Astrocyte of the spinal cord (primary cell): ENCODE results near the gene BPTF.
A peak's percentile ranks its signal among the peaks of the same experiment; 100 is the strongest.
"Not testable (repeated sequence)": the region's sequence is repeated elsewhere in the genome, so short reads cannot be mapped to it uniquely, and the experiment has no call there.

Source experiments
- DNase-seq: peaks from one replicate; pipeline ENCODE4 v3.0.0; 2011; ENCODE audit warnings: low read depth, low spot score
- H3K4me3 ChIP-seq: 2 replicates; pipeline ENCODE4 v1.5.1; 2011; ENCODE audit warnings: low read depth, mild to moderate bottlenecking, low read length, moderate library complexity
- in situ Hi-C: cut with HindIII; loops from 2 replicates; pipeline ENCODE4 v1.10.0; 2017; ENCODE audit warnings: low sequenced_read_pairs
- TF ChIP-seq, protein P1 (sequence below): IDR thresholded peaks from 2 replicates; pipeline ENCODE4 v1.5.1; 2012; ENCODE audit warnings: low read depth, mild to moderate bottlenecking, low read length, inconsistent platforms

Gene BPTF

DNA sequence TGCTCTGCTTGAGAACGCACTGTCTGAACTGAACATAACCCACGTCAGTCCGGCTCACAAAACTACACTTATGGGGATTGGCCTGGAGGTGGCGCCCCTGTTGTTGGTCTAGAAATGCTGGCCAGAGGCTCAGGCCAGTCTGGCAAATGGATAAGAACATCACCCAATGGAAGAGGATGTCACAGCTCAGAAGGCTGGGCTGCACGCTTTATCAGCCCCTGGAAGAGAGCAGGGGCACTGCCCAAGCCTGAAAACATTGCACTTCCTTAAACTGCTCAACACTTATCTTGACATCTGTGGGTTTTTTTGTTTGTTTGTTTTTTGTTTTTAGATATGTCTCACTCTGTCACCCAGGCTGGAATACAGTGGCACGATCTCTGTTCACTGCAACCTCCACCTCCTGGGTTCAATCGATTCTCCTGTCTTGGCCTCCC lies 24.8 kb upstream of the BPTF start:
- TF ChIP-seq, protein P1, sequence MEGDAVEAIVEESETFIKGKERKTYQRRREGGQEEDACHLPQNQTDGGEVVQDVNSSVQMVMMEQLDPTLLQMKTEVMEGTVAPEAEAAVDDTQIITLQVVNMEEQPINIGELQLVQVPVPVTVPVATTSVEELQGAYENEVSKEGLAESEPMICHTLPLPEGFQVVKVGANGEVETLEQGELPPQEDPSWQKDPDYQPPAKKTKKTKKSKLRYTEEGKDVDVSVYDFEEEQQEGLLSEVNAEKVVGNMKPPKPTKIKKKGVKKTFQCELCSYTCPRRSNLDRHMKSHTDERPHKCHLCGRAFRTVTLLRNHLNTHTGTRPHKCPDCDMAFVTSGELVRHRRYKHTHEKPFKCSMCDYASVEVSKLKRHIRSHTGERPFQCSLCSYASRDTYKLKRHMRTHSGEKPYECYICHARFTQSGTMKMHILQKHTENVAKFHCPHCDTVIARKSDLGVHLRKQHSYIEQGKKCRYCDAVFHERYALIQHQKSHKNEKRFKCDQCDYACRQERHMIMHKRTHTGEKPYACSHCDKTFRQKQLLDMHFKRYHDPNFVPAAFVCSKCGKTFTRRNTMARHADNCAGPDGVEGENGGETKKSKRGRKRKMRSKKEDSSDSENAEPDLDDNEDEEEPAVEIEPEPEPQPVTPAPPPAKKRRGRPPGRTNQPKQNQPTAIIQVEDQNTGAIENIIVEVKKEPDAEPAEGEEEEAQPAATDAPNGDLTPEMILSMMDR: peak; percentile 76
- no peak overlapping the region for H3K4me3 ChIP-seq
- in situ Hi-C loops: no loop called here
- peak; percentile 75 for DNase-seq

DNA sequence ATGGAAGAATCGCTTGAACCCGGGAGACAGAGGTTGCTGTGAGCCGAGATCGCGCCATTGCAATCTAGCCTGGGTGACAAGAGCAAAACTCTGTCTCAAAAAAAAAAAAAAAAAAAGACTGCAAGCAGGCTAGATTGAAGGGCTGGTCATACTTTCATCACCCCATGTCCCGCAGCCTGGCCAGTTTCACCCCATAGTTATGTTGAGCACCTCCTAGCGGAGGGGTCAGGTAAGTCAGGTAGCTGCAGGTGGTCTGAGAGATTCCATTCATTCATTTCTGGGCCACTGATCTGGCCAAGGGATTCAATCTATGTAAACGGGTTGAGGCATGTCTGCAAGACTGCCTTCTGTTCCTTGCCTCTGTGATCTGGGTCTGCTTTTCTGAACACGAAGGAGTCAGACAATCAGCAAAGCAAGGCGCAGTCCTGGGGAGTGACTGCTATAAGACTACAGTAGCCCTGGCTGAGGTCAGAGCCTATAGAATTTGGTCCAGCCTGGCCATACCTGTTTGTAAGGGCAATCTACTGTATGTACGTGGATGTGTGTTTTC lies 23.6 kb upstream of the BPTF start:
- in situ Hi-C loops: no loop called here
- H3K4me3 ChIP-seq: no peak overlapping the region

DNA sequence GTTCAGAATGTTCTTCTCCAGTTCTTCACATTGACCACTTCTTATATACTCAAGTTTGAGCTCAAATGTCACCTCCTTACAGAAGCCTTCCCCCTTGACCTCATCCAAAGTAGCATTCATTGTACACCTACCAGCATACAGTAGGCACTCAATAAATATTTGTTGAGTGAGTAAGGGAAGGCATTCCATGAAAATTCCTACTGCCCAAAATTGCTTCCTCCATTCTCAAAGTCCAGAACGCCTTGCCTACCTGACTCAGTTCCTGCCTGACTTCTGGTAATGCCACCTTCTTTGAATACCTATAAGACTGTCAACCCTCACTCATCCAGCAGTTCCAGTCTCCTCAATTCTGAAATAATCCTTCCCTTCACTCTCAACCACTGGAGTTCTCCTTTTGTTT lies 14.8 kb upstream of the BPTF start:
- no peak for DNase-seq
- TF ChIP-seq, protein P1: no peak
- in situ Hi-C loops: no loop called here
- H3K4me3 ChIP-seq: no peak overlapping the region

More for the DNA sequence above, 23.6 kb upstream of the BPTF start:
- no peak for DNase-seq
- TF ChIP-seq, protein P1: no peak

DNA sequence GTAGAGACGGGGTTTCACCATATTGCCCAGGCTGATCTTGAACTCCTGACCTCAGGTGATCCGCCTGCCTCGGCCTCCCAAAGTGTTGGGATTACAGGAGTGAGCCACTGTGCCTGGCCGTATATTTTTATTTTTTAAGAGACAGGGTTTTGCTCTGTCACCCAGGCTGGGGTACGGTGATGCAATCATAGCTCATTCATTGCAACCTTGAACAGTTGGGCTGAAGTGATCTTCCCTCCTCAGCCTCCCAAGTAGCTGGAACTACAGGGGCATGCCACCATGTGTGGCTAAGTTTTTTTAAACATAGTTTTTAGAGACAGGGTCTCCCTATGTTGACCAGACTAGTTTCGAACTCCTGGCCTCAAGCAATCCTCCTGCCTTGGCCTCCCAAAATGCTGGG lies 12.9 kb upstream of the BPTF start:
- H3K4me3 ChIP-seq, in situ Hi-C loops, DNase-seq: not testable (repeated sequence)

DNA sequence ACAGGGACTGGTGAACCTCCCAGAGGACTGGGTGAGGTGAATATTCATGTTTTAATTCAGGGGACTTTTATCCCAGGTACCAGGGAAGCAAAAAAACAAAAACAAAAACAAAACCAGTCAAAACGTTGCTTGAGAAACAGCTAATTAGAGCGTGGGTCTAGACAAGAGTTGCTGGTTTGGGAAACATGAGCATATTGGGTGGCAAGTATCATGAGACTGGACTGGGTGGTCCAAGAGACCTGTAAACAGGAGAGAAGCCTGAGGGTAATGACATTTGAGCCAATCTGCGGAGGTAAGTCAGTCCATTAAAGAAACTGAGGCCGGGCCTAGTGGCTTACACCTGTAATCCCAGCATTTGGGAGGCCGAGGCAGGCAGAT lies 11.5 kb upstream of the BPTF start:
- in situ Hi-C loops: no loop called here
- TF ChIP-seq, protein P1: no peak
- DNase-seq: no peak

DNA sequence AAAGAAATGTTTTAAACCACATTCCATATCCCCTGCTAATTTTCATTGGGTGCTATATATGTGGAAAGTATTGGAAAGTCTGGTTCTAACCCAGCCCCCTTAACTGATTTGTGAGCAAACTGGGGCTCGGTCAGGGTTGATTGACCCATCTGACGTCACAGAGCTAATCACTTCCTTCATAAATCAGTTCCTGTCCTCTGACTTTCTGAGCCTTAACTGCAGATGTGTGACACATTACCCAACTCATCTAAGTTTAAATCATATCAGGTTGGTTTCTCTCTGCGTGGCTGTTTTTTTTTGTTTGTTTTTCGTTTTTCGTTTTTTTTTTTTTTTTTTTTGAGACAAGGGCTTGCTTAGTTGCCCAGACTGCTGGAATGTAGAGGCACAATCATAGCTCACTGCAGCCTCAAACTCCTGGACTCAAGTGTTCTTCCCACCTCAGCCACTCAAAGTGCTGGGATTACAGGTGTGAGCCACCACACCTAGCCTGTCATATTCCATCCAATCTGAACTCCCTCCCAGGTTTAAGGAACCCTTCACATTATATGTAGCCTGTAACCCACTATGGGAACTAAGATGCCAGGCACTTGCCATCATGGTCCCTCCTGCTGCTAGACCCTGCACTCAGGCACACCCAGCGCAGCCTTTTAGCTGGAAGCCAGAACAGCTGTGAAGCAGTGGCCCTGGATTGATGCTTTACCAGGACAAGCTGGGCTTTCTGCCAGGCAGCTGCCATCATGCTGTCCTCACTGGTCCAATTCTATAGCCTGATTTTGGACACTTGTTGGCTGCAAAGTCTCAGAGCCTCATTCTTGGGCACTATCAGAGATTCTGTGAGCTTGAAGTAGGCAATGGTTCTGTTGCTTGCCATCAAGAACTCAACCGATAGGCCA lies 6.9 kb upstream of the BPTF start:
- H3K4me3 ChIP-seq: no peak overlapping the region
- no peak for DNase-seq
- in situ Hi-C loops: no loop called here
- TF ChIP-seq, protein P1: no peak

More for the DNA sequence above, 11.5 kb upstream of the BPTF start:
- no peak overlapping the region for H3K4me3 ChIP-seq

DNA sequence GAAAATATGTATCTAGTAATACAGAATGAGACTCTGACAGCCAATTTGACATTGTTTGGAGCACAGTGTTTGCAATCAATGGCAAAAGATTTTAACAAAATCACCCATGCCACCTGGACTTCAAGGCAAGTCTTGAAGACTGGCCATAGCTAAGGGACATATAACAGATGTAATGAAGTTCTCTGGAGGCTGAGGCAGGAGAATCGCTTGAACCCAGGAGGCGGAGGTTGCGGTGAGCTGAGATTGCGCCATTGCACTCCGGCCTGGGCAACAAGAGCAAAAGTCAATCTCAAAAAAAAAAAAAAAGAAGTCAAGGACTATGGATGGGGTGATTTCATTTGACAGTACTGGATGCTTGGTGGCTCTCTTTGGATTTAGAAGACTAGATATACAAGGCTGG lies 5.6 kb upstream of the BPTF start:
- DNase-seq: no peak
- in situ Hi-C loops: no loop called here
- no peak overlapping the region for H3K4me3 ChIP-seq
- TF ChIP-seq, protein P1: no peak
